H9 (cell line): ENCODE data around the gene ULK4. TPM values are rescaled to one million over a fixed set of nuclear protein-coding genes. Genes with fewer than 3 reads are reported as not detected.

Experiments used
- DNase-seq: peaks from one replicate; pipeline ENCODE4 v3.0.0-alpha.2; 2017
- H2AFZ ChIP-seq: one replicate; pipeline ENCODE4 v1.6.1; 2013; ENCODE audit warnings: mild to moderate bottlenecking, low read length, control low read depth, moderate library complexity
- H2AK5ac ChIP-seq: 2 replicates; pipeline ENCODE4 v1.6.1; 2013; ENCODE audit warnings: low read length, control low read depth, mixed read lengths; ENCODE audit not compliant: insufficient read length
- H2BK120ac ChIP-seq: one replicate; pipeline ENCODE4 v1.6.1; 2013; ENCODE audit warnings: low read depth, mild to moderate bottlenecking, low read length, control low read depth, inconsistent platforms; ENCODE audit not compliant: poor library complexity, severe bottlenecking
- H2BK12ac ChIP-seq: 2 replicates; pipeline ENCODE4 v1.6.1; 2013; ENCODE audit warnings: low read length, control low read depth, mixed read lengths, low read depth; ENCODE audit not compliant: insufficient read length
- H2BK15ac ChIP-seq: 2 replicates; pipeline ENCODE4 v1.6.1; 2013; ENCODE audit warnings: low read depth, low read length, control low read depth
- H2BK20ac ChIP-seq: one replicate; pipeline ENCODE4 v1.6.1; 2013; ENCODE audit warnings: low read depth, mild to moderate bottlenecking, low read length, control low read depth, inconsistent platforms; ENCODE audit not compliant: poor library complexity, severe bottlenecking
- H2BK5ac ChIP-seq: 2 replicates; pipeline ENCODE4 v1.6.1; 2013; ENCODE audit warnings: low read length, control low read depth, mixed read lengths; ENCODE audit not compliant: insufficient read length
- H3K14ac ChIP-seq: 2 replicates; pipeline ENCODE4 v1.6.1; 2013; ENCODE audit warnings: low read length, control low read depth; ENCODE audit not compliant: insufficient read depth
- H3K18ac ChIP-seq: 2 replicates; pipeline ENCODE4 v1.6.1; 2013; ENCODE audit warnings: low read depth, mild to moderate bottlenecking, mixed read lengths, low read length, control low read depth; ENCODE audit not compliant: insufficient read length
- H3K23ac ChIP-seq: 2 replicates; pipeline ENCODE4 v1.6.1; 2013; ENCODE audit warnings: low read length, control low read depth, mixed read lengths, low read depth; ENCODE audit not compliant: insufficient read length
- H3K23me2 ChIP-seq: 2 replicates; pipeline ENCODE4 v1.6.1; 2013; ENCODE audit warnings: low read depth, mild to moderate bottlenecking, mixed read lengths, low read length, control low read depth; ENCODE audit not compliant: insufficient read length, poor library complexity, severe bottlenecking
- H3K27ac ChIP-seq: 2 replicates; pipeline ENCODE4 v1.5.1; 2013; ENCODE audit warnings: low read length, control low read depth, mixed read lengths, low read depth; ENCODE audit not compliant: insufficient read length
- H3K27me3 ChIP-seq: 2 replicates; pipeline ENCODE4 v1.6.1; 2013; ENCODE audit warnings: low read length, control low read depth, inconsistent platforms; ENCODE audit not compliant: insufficient read depth
- H3K4ac ChIP-seq: 2 replicates; pipeline ENCODE4 v1.6.1; 2013; ENCODE audit warnings: low read depth, mild to moderate bottlenecking, control low read depth, inconsistent platforms, low read length, moderate library complexity
- H3K4me1 ChIP-seq: 2 replicates; pipeline ENCODE4 v1.6.1; 2013; ENCODE audit warnings: low read length, control low read depth, inconsistent platforms; ENCODE audit not compliant: insufficient read depth
- H3K4me2 ChIP-seq: 2 replicates; pipeline ENCODE4 v1.6.1; 2013; ENCODE audit warnings: low read length, control low read depth, mixed read lengths; ENCODE audit not compliant: insufficient read length, insufficient read depth
- H3K56ac ChIP-seq: 2 replicates; pipeline ENCODE4 v1.6.1; 2013; ENCODE audit warnings: low read depth, mild to moderate bottlenecking, mixed read lengths, low read length, control low read depth; ENCODE audit not compliant: insufficient read length
- H3K79me1 ChIP-seq: 2 replicates; pipeline ENCODE4 v1.6.1; 2013; ENCODE audit warnings: low read depth, mild to moderate bottlenecking, moderate library complexity, low read length, control low read depth, inconsistent platforms; ENCODE audit not compliant: insufficient read depth, poor library complexity, severe bottlenecking
- H3K79me2 ChIP-seq: 2 replicates; pipeline ENCODE4 v1.6.1; 2013; ENCODE audit warnings: low read length, control low read depth, inconsistent platforms; ENCODE audit not compliant: insufficient read depth
- H3K9ac ChIP-seq: 2 replicates; pipeline ENCODE4 v1.6.1; 2013; ENCODE audit warnings: low read length, control low read depth, mixed read lengths; ENCODE audit not compliant: insufficient read length; ENCODE audit errors: extremely low read depth
- H3K9me3 ChIP-seq: one replicate; pipeline ENCODE4 v1.6.1; 2013; ENCODE audit warnings: low read depth, low read length, inconsistent platforms; ENCODE audit not compliant: control insufficient read depth
- H3T11ph ChIP-seq: one replicate; pipeline ENCODE4 v1.6.1; 2013; ENCODE audit warnings: mild to moderate bottlenecking, low read length, control low read depth, inconsistent platforms
- H4K20me1 ChIP-seq: one replicate; pipeline ENCODE4 v1.6.1; 2013; ENCODE audit not compliant: control insufficient read depth, insufficient read length, insufficient read depth
- H4K5ac ChIP-seq: 2 replicates; pipeline ENCODE4 v1.6.1; 2013; ENCODE audit warnings: low read depth, mild to moderate bottlenecking, mixed read lengths, low read length, control low read depth; ENCODE audit not compliant: insufficient read length
- H4K8ac ChIP-seq: replicated peaks from 2 replicates; pipeline ENCODE4 v1.6.1; 2013; ENCODE audit warnings: low read length, control low read depth, mixed read lengths, low read depth; ENCODE audit not compliant: insufficient read length
- H4K91ac ChIP-seq: 2 replicates; pipeline ENCODE4 v1.6.1; 2013; ENCODE audit warnings: low read depth, mild to moderate bottlenecking, moderate library complexity, mixed read lengths, low read length, control low read depth; ENCODE audit not compliant: insufficient read length
- H3K27ac Mint-ChIP-seq, 3 experiments: 2 replicates in 2 of 3; 3 replicates in 1 of 3; pipeline ENCODE4 v1.8.0; 2020 to 2021; ENCODE audit warnings: mixed read lengths in 3 of 3, mild to moderate bottlenecking in 1 of 3, moderate library complexity in 1 of 3
- H3K27me3 Mint-ChIP-seq: 2 replicates; pipeline ENCODE4 v1.8.0; 2021; ENCODE audit warnings: low read depth, mild to moderate bottlenecking, moderate library complexity, mixed read lengths
- H3K36me3 Mint-ChIP-seq, 3 experiments: 2 replicates in 2 of 3; 3 replicates in 1 of 3; pipeline ENCODE4 v1.8.0; 2020 to 2021; ENCODE audit warnings: low read depth in 3 of 3, mixed read lengths in 3 of 3; ENCODE audit not compliant: insufficient read depth in 1 of 3
- H3K4me1 Mint-ChIP-seq, 2 experiments: 2 replicates each; pipeline ENCODE4 v1.8.0; 2020; ENCODE audit warnings: mixed read lengths in 2 of 2
- H3K4me3 Mint-ChIP-seq, 2 experiments: 2 replicates in 1 of 2; 3 replicates in 1 of 2; pipeline ENCODE4 v1.8.0; 2020 to 2021; ENCODE audit warnings: mild to moderate bottlenecking in 2 of 2, mixed read lengths in 2 of 2, moderate library complexity in 1 of 2
- H3K9me3 Mint-ChIP-seq, 2 experiments: 2 replicates in 1 of 2; 3 replicates in 1 of 2; pipeline ENCODE4 v1.8.0; 2020; ENCODE audit warnings: mild to moderate bottlenecking in 2 of 2, mixed read lengths in 2 of 2, moderate library complexity in 1 of 2
- CTCF ChIP-seq: fragments of 200-600 bp; sonication (generic); conservative IDR thresholded peaks from 3 replicates; pipeline ENCODE4 v1.8.0; 2021; ENCODE audit warnings: antibody characterized with exemption, mild to moderate bottlenecking
- WGBS: extraction: QIAGEN DNeasy Blood & Tissue Kit; methylation state at CpG from one replicate; pipeline ENCODE4 v1.1.7; 2013; ENCODE audit warnings: missing lambda C conversion rate, low lambda C conversion rate, mixed read lengths; ENCODE audit not compliant: insufficient read length; ENCODE audit errors: extremely low coverage; 5-methylcytosine and 5-hydroxymethylcytosine counted together
- total RNA-seq: library from RNA; stranded (reverse); gene quantifications from 2 replicates; pipeline ENCODE4 v1.2.1, GENCODE V29; 2021

The ULK4 gene
- total RNA-seq, 1 experiment from 2014 or later: 12.9 TPM

GRCh38 chr3:41482134-41482533, 479.8 kb downstream of the ULK4 start:
- Histone ChIP-seq H3K23me2 (no peaks in the 10 kb centered on the region), H3K27me3 (no peaks in the 10 kb centered on the region), H3K14ac (no peak overlapping the region), H3K4ac (no peak overlapping the region), H2AK5ac (no peak overlapping the region), H2BK12ac (no peak overlapping the region), H3K9ac (no peak overlapping the region), H3K79me2 (no peaks in the 10 kb centered on the region), H3K79me1 (no peaks in the 10 kb centered on the region), H4K20me1 (no peaks in the 10 kb centered on the region), H3K9me3 (no peaks in the 10 kb centered on the region), H4K8ac (no peak overlapping the region), H2BK5ac (no peak overlapping the region), H2AFZ (no peak overlapping the region), H3K23ac (no peak overlapping the region), H3K27ac (no peak overlapping the region), H4K5ac (no peak overlapping the region), H2BK120ac (no peak overlapping the region), H3K18ac (no peak overlapping the region), H3K4me2 (peak overlapping the region; percentile 0), H3T11ph (no peak overlapping the region), H3K4me1 (peaks cover 3% of the 10 kb centered on the region; the same call in 1 of the 2 replicates), H2BK15ac (no peak overlapping the region), H4K91ac (no peak overlapping the region), H2BK20ac (no peak overlapping the region), H3K56ac (no peak overlapping the region)
- Mint-ChIP-seq H3K27me3 (no peaks in the 10 kb centered on the region), H3K9me3 (no peaks in the 10 kb centered on the region; a peak in 2 of 5 replicates), H3K27ac (peak overlapping the region; percentile 8 to 93 (median 71); a peak in 5 of 7 replicates), H3K4me3 (no peak overlapping the region; a peak in 1 of 5 replicates), H3K36me3 (peaks cover 0 to 4% (median 0%) of the 10 kb centered on the region in 3 experiments; a peak in 3 of 7 replicates), H3K4me1 (peaks cover 24 to 25% of the 10 kb centered on the region in 2 experiments)
- no peak for TF ChIP-seq CTCF
- DNase-seq: peak; percentile 36
- WGBS: no CpG with 5 or more reads among the region's 2 CpGs
